ENCODE results near the gene PDZD2.
A peak's percentile ranks its signal among the peaks of the same experiment; 100 is the strongest.

Gene PDZD2

GRCh38 chr5:32090026-32090754 is 451.3 kb downstream of the PDZD2 start:
- no peaks in the 10 kb centered on the region for H3K27me3 ChIP-seq (ENCODE audit: low read depth, low read length)
- H3K79me2 ChIP-seq (ENCODE audit: low read length) = no peaks in the 10 kb centered on the region
- H3K9me3 ChIP-seq (ENCODE audit: insufficient read depth, low read length) = no peaks in the 10 kb centered on the region
- H4K20me1 ChIP-seq (ENCODE audit: insufficient read depth, low read length) = no peaks in the 10 kb centered on the region
- H3K4me1 ChIP-seq (ENCODE audit: low read length) = peaks cover 12% of the 10 kb centered on the region
- no peak overlapping the region for H3K4me3 ChIP-seq (ENCODE audit: low read length)
- TF ChIP-seq, protein P1, sequence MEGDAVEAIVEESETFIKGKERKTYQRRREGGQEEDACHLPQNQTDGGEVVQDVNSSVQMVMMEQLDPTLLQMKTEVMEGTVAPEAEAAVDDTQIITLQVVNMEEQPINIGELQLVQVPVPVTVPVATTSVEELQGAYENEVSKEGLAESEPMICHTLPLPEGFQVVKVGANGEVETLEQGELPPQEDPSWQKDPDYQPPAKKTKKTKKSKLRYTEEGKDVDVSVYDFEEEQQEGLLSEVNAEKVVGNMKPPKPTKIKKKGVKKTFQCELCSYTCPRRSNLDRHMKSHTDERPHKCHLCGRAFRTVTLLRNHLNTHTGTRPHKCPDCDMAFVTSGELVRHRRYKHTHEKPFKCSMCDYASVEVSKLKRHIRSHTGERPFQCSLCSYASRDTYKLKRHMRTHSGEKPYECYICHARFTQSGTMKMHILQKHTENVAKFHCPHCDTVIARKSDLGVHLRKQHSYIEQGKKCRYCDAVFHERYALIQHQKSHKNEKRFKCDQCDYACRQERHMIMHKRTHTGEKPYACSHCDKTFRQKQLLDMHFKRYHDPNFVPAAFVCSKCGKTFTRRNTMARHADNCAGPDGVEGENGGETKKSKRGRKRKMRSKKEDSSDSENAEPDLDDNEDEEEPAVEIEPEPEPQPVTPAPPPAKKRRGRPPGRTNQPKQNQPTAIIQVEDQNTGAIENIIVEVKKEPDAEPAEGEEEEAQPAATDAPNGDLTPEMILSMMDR (IDR thresholded peaks at IDR 0.05; ENCODE audit: low read depth, low read length) = no peak
- no peak for TF ChIP-seq EZH2phosphoT487 (IDR thresholded peaks at IDR 0.05; ENCODE audit: low read depth)
- no peak overlapping the region for H3K4me2 ChIP-seq (ENCODE audit: low read length)
- no peaks in the 10 kb centered on the region for H3K36me3 ChIP-seq (replicated peaks; ENCODE audit: low read depth, low read length)
- H3K27ac ChIP-seq (ENCODE audit: low read length) = no peak overlapping the region
- no peak overlapping the region for H2AFZ ChIP-seq (ENCODE audit: low read depth, low read length)
- no peak overlapping the region for H3K9ac ChIP-seq (ENCODE audit: low read length)

- no peak overlapping the region for H3K27ac ChIP-seq (ENCODE audit: low read length)
- no peaks in the 10 kb centered on the region for H3K36me3 ChIP-seq (replicated peaks; ENCODE audit: low read depth, low read length)
- H3K4me2 ChIP-seq (ENCODE audit: low read length) = no peak overlapping the region
- no peaks in the 10 kb centered on the region for H3K27me3 ChIP-seq (ENCODE audit: low read depth, low read length)
- no peak overlapping the region for H3K4me3 ChIP-seq (ENCODE audit: low read length)
- no peak for TF ChIP-seq EZH2phosphoT487 (IDR thresholded peaks at IDR 0.05; ENCODE audit: low read depth)
- TF ChIP-seq, protein P1 (IDR thresholded peaks at IDR 0.05; ENCODE audit: low read depth, low read length) = no peak
- H3K4me1 ChIP-seq (ENCODE audit: low read length) = peaks cover 12% of the 10 kb centered on the region
- no peaks in the 10 kb centered on the region for H4K20me1 ChIP-seq (ENCODE audit: insufficient read depth, low read length)
- H2AFZ ChIP-seq (ENCODE audit: low read depth, low read length) = no peak overlapping the region
- no peaks in the 10 kb centered on the region for H3K79me2 ChIP-seq (ENCODE audit: low read length)
- no peak overlapping the region for H3K9ac ChIP-seq (ENCODE audit: low read length)
- H3K9me3 ChIP-seq (ENCODE audit: insufficient read depth, low read length) = no peaks in the 10 kb centered on the region
Observed at GRCh38 chr5:32090755-32091128, 451.8 kb downstream of the PDZD2 start.

- H4K20me1 ChIP-seq (ENCODE audit: insufficient read depth, low read length) = no peaks in the 10 kb centered on the region
- H3K9me3 ChIP-seq (ENCODE audit: insufficient read depth, low read length) = no peaks in the 10 kb centered on the region
- H2AFZ ChIP-seq (ENCODE audit: low read depth, low read length) = peak overlapping the region; percentile 45
- no peaks in the 10 kb centered on the region for H3K36me3 ChIP-seq (replicated peaks; ENCODE audit: low read depth, low read length)
- peak overlapping the region; percentile 35; the same call in 1 of the 2 replicates for H3K9ac ChIP-seq (ENCODE audit: low read length)
- H3K27ac ChIP-seq (ENCODE audit: low read length) = no peak overlapping the region
- peak overlapping the region; percentile 78 for H3K4me3 ChIP-seq (ENCODE audit: low read length)
- H3K4me1 ChIP-seq (ENCODE audit: low read length) = peaks cover 12% of the 10 kb centered on the region
- no peaks in the 10 kb centered on the region for H3K79me2 ChIP-seq (ENCODE audit: low read length)
- no peaks in the 10 kb centered on the region for H3K27me3 ChIP-seq (ENCODE audit: low read depth, low read length)
- TF ChIP-seq, protein P1 (IDR thresholded peaks at IDR 0.05; ENCODE audit: low read depth, low read length) = peak; percentile 72
- TF ChIP-seq EZH2phosphoT487 (IDR thresholded peaks at IDR 0.05; ENCODE audit: low read depth) = no peak
- H3K4me2 ChIP-seq (ENCODE audit: low read length) = peak overlapping the region; percentile 100
Observed at GRCh38 chr5:32092938-32093812, 454.2 kb downstream of the PDZD2 start.

GRCh38 chr5:32094691-32095090 is 455.8 kb downstream of the PDZD2 start:
- peaks cover 12% of the 10 kb centered on the region for H3K4me1 ChIP-seq (ENCODE audit: low read length)
- no peaks in the 10 kb centered on the region for H3K27me3 ChIP-seq (ENCODE audit: low read depth, low read length)
- no peak for TF ChIP-seq EZH2phosphoT487 (IDR thresholded peaks at IDR 0.05; ENCODE audit: low read depth)
- TF ChIP-seq, protein P1 (IDR thresholded peaks at IDR 0.05; ENCODE audit: low read depth, low read length) = no peak
- no peak overlapping the region for H3K27ac ChIP-seq (ENCODE audit: low read length)
- H3K9ac ChIP-seq (ENCODE audit: low read length) = no peak overlapping the region
- H3K79me2 ChIP-seq (ENCODE audit: low read length) = no peaks in the 10 kb centered on the region
- no peaks in the 10 kb centered on the region for H4K20me1 ChIP-seq (ENCODE audit: insufficient read depth, low read length)
- H3K4me3 ChIP-seq (ENCODE audit: low read length) = no peak overlapping the region
- H3K9me3 ChIP-seq (ENCODE audit: insufficient read depth, low read length) = no peaks in the 10 kb centered on the region
- H3K4me2 ChIP-seq (ENCODE audit: low read length) = no peak overlapping the region
- no peaks in the 10 kb centered on the region for H3K36me3 ChIP-seq (replicated peaks; ENCODE audit: low read depth, low read length)
- no peak overlapping the region for H2AFZ ChIP-seq (ENCODE audit: low read depth, low read length)

All from OCI-LY3 (cell line).